Body of pancreas (tissue), 4 donors: ENCODE results near the gene TTC33.

Source experiments
- POLR2A ChIP-seq, 3 donors: fragments of 450-650 bp; IDR thresholded peaks; one replicate each; pipeline ENCODE4 v1.6.1; 2016; ENCODE audit warnings: antibody characterized with exemption in 3 of 3, mild to moderate bottlenecking in 2 of 3
- TF ChIP-seq, protein P1 (sequence below), 7 experiments: fragments of 450-650 bp in 4 of 7; fragments of 200-600 bp in 3 of 7; sonication (generic) in 3 of 7; IDR thresholded peaks; one replicate each; pipeline ENCODE4 v1.5.1; 2016 to 2019; ENCODE audit warnings: antibody characterized with exemption in 7 of 7

DNA sequence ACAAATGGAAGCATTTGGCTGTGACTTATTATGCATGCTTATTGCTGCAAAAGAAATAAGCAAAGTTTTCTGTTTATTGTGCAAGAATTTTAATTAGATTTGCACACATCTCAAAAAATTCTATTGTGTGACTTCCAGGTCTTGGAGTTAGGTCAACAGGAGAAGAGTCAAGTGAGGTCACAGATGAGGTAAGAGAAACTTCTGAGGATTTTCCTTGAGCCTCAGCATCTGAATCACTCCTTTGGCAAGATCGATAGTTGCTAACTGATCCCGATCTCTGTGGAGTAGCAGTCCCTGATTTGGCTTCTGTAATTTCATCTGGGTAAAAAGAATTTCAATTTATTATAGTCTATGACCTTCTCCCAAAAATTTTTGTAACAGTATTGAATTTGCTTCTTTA, 6.9 kb upstream of the TTC33 start:
- TF ChIP-seq, protein P1, sequence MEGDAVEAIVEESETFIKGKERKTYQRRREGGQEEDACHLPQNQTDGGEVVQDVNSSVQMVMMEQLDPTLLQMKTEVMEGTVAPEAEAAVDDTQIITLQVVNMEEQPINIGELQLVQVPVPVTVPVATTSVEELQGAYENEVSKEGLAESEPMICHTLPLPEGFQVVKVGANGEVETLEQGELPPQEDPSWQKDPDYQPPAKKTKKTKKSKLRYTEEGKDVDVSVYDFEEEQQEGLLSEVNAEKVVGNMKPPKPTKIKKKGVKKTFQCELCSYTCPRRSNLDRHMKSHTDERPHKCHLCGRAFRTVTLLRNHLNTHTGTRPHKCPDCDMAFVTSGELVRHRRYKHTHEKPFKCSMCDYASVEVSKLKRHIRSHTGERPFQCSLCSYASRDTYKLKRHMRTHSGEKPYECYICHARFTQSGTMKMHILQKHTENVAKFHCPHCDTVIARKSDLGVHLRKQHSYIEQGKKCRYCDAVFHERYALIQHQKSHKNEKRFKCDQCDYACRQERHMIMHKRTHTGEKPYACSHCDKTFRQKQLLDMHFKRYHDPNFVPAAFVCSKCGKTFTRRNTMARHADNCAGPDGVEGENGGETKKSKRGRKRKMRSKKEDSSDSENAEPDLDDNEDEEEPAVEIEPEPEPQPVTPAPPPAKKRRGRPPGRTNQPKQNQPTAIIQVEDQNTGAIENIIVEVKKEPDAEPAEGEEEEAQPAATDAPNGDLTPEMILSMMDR (IDR thresholded peaks at IDR 0.05), result no peak
- no peak for TF ChIP-seq POLR2A (IDR thresholded peaks at IDR 0.05)
